Ramos (cell line): ENCODE results near the gene VLDLR.

Experiments
- in situ Hi-C: fragments of 300-500 bp; cut with MboI; formaldehyde crosslinking; loops from one replicate; pipeline ENCODE4 v1.14.3; 2022; ENCODE audit warnings: low sequenced_read_pairs; ENCODE audit not compliant: unreplicated experiment

VLDLR gene

GRCh38 chr9:2616692-2617377 lies 4.8 kb upstream of the VLDLR start:
- in situ Hi-C loops, result loop anchor here (25.0 kb wide), 1 partner anchor 105 kb away; no protein-coding TSS in a partner anchor

DNA sequence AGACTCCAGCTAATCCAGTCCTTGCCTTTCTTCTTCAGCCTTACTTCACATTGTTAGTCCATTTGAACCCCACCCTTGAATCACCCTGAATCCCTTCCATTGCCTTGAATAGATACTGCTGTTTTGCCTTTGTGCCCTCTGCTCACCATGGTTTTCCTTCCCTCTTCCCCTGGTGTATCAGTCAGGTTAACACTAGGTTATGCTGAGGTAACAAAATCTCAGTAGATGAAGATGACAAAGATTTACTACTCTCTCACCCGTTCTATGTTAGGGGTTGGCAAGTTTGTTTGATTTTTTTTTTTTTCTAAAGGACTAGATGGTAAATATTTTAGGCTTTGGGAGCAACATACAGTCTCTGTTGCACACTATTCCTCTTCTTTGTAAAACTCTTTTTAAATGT lies 3.3 kb upstream of the VLDLR start:
- in situ Hi-C loops, result loop anchor here (25.0 kb wide), 1 partner anchor 106 kb away; no protein-coding TSS in a partner anchor

- in situ Hi-C loops, result loop anchor here (25.0 kb wide), 1 partner anchor 109 kb away; no protein-coding TSS in a partner anchor
Observed at GRCh38 chr9:2620919-2621721, 467 bp upstream of the VLDLR start.

DNA sequence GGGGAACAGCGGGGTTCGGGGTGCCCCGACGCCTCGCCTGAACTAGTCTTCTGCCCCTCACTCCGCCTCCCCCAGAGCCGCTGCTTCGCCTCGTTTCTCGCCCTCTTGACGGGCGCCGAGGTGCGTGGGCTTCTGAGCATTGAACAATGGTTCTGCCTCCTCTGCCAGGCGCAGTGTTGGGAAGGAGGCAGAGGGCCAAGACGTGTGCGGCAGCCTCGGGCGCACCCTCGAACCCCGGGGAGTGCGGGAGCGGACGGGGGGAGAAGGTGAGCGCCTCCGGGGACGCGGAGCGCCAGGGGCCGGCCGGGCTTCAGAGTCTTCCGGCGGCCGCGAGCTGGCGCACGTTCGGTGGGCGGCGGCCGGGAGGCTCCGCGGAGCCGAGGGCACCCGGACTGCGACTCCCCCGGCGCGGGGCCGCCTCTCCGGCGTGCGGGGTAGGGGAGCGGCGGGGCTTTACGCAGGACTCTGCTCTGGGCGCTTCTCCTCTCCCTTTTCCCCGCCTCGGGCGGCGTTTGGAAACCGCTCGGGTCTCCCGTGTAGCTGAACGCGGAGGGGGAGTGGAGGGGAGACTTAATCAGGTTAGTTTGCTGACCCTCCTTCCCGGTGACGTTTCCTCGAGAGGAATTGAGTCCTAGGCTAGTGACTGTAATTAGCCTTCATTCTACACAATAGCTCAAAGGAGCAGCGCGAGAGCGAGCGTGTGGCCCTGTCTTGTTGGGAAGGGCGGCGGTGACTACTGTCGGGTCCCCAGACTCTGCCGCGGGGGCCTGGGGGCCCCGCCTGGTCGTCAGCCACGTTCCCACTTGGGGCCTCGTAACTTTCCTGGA lies 1.1 kb downstream of the VLDLR start:
- in situ Hi-C loops, result loop anchor here (25.0 kb wide), 1 partner anchor 110 kb away; no protein-coding TSS in a partner anchor

DNA sequence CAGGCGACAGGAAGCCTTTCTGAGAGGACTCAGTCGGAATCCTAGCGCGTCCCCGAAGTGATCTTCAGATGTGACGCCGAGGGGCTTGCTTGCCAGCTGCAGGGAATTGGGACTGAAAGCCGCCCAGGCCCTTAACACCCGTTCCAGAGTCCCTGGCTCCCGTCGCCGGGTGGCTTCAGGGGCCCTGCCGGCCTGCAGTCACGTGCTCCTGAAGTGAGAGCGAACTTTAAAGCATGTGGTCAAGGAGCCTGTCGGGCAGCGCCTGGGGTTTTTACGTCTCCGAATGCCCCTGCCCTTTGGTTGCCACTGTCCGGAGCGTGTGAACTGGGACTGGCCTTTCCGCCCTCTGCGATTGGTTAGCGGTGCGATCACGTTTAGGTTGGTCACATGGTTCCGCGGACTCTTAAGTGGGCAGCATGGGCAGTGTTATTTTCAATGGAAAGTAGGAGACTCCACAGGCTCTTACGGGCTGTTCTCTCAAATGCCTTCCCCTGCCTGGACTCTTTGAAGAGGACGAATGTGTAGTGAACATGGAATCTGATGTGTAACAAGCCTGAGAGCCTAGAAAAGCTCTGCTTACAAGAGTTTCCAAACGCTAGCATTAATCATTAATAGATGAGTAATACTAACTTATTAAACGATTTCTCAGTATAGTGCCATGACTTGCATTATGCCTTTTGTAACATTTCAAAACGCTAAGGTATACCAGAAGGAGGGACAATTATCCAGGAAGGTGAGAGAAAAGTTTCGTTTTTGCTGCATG lies 1.9 kb downstream of the VLDLR start:
- in situ Hi-C loops, result loop anchor here (25.0 kb wide), 1 partner anchor 111 kb away; no protein-coding TSS in a partner anchor

DNA sequence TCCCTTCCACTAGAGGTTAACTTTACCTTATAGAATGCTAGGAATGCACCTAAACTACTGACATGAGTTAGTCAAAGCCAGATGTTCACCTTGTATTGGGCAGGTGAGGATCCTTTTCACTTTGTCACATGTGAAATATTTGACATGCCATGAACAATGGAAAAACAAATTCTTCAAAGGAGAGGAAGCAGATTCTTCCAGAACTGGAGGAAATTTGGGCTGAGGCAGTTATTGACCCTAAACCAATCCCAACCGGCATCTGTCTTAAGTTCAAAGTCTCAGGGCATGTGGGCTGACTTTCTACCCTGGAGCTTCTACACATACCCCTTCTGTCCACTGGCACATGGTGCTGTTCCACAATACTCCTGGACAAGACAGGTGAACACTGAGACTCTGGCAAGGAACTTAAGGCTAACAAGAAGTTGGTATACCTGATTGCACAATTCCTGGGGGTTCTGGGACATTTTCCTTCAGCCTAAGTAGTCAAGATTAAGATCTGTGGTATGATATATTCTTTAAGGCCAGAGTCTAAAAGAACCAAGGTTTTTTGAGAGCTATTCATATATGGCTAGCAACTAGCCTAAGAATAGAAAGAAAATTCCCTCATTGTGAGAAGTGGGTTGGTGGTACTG lies 2.6 kb downstream of the VLDLR start:
- in situ Hi-C loops, result loop anchor here (25.0 kb wide), 1 partner anchor 112 kb away; no protein-coding TSS in a partner anchor

DNA sequence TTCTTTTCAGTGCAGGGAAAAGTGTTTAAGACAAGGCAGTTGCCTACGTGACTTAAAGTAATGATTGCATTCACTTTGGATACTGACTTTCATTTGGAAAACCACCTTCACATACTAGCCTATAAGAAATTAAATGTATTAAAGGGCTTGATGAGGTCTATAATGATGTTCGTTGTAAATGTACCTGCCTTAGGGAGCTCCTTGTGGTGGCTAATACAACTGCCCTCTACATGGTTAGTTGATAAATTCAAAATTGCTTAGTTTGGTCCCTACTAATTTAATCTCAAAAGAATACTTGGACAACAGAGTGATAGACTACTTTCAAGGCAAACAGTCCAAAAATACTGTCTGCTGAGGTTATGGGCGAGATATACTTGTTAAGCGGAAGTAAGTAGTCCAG lies 3.8 kb downstream of the VLDLR start:
- in situ Hi-C loops, result no loop called here

- in situ Hi-C loops, result no loop called here
Observed at GRCh38 chr9:2628919-2629318, 7.3 kb downstream of the VLDLR start.

- in situ Hi-C loops, result no loop called here
Observed at GRCh38 chr9:2630158-2630557, 8.6 kb downstream of the VLDLR start.

DNA sequence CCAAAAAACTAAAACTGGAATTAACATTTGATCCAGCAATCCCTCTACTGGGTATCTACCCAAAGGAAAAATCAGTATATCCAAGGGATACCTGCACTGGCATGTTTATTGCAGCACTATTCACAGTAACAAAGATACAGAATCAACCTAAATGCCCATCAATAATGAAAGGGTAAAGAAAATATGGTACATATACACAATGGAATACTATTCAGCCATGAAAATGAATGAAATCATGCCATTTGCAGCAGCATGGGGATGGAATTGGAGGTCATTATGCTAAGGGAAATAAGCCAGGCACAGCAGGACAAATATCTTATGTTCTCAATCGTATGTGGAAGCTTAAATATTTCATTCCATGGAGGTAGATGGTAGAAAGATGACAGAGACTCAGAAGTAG lies 9.7 kb downstream of the VLDLR start:
- in situ Hi-C loops, result no loop called here

GRCh38 chr9:2634153-2634552 lies 12.6 kb downstream of the VLDLR start:
- in situ Hi-C loops, result no loop called here

DNA sequence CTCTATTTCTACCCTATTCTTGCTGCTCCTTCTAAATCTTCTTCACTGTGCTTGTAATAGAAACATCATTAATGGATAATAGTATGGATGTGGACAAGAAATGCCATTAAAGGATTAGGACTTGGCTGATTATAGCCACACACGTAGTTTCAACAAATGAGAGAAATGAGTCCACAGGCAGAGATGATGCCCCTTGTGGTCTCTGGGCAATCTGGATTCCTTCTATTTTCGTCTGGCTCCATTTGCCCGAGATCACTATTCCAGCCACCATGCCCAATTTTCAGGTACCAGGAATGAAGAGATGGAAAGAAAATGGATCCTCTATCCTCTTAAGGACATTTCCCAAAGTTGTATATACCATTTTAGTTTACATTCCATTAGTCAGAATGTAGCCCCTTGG lies 13.2 kb downstream of the VLDLR start:
- in situ Hi-C loops, result no loop called here

DNA sequence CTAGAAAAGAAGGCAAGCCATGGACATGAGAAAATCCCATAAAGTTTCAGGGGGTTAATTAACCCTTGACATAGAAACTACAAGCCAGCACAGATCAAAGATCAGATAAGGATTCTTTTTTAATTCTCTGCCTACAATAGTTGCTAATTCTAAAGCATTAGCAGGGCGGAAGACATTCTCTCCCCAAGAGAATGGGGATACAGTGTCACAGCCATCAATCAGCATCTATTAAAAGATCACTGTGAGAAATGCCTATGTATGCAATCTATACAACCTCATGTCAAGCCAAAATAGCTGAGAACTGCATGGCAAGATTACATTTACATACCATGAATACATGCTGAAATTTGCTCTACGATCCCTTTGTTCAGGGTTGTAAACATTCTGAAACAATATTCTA lies 14.3 kb downstream of the VLDLR start:
- in situ Hi-C loops, result no loop called here

- in situ Hi-C loops, result no loop called here
Observed at GRCh38 chr9:2637390-2637789, 15.8 kb downstream of the VLDLR start.

GRCh38 chr9:2638871-2639673 lies 17.5 kb downstream of the VLDLR start:
- in situ Hi-C loops, result no loop called here

GRCh38 chr9:2639786-2640185 lies 18.2 kb downstream of the VLDLR start:
- in situ Hi-C loops, result no loop called here

DNA sequence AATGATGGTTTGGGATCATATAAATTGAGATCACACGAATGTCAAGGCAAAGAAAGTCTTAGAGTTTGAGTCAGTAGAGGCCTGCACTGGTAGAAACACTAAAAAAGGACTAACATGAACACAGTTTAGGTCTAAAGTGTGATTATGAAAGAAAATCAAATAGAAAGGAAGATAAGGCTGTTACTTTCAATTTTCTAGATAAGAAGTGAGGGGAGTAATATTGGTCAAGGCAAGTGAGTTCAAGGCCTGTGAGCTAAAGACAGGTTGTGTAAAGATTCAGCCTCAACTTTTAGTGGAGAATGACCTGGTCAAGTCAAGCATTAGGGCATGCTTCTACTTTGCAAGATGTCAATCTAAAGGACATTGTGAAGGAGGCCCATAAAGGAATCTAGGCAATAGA lies 19.0 kb downstream of the VLDLR start:
- in situ Hi-C loops, result no loop called here

- in situ Hi-C loops, result no loop called here
Observed at GRCh38 chr9:2641033-2641432, 19.4 kb downstream of the VLDLR start.

DNA sequence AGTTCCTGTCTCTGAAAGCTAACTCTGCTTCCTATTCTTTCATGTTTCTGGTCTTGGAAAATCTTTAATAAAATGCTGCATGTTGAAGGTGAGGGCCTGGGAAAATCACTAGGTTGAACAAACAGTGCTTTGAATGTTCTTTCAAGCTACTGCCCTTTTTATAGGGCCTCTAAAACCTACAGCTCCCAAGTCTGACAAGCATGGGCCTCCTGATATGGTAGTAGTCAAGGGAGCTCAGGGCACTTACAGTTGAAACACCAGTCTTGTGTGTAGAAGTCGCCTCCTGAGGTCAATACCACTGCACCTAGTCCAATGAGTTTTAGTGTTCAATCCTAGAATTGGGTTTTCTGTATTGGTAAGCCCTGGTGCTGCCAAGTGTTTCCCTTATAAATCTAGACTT lies 20.5 kb downstream of the VLDLR start:
- in situ Hi-C loops, result no loop called here
